Fibroblast of mammary gland (primary cell): Measurements from ENCODE around the gene ASH1L.
A peak's percentile ranks its signal among the peaks of the same experiment; 100 is the strongest.
"Not testable (repeated sequence)": the region's sequence is repeated elsewhere in the genome, so short reads cannot be mapped to it uniquely, and the experiment has no call there.

Source experiments
- DNase-seq: peaks from one replicate; pipeline ENCODE4 v3.0.0-alpha.2; 2010; ENCODE audit warnings: low read depth
- H3K4me3 ChIP-seq: 2 replicates; pipeline ENCODE4 v1.5.1; 2011; ENCODE audit warnings: low read depth, mild to moderate bottlenecking, low read length, moderate library complexity; ENCODE audit not compliant: control insufficient read depth
- TF ChIP-seq, protein P1 (sequence below): conservative IDR thresholded peaks from 2 replicates; pipeline ENCODE4 v1.5.1; 2011; ENCODE audit warnings: low read depth, low read length, inconsistent platforms; ENCODE audit not compliant: control insufficient read depth, insufficient read depth

The ASH1L gene

GRCh38 chr1:155596864-155597263, 34.3 kb upstream of the ASH1L start:
- DNase-seq = no peak
- H3K4me3 ChIP-seq = no peak overlapping the region
- TF ChIP-seq, protein P1, sequence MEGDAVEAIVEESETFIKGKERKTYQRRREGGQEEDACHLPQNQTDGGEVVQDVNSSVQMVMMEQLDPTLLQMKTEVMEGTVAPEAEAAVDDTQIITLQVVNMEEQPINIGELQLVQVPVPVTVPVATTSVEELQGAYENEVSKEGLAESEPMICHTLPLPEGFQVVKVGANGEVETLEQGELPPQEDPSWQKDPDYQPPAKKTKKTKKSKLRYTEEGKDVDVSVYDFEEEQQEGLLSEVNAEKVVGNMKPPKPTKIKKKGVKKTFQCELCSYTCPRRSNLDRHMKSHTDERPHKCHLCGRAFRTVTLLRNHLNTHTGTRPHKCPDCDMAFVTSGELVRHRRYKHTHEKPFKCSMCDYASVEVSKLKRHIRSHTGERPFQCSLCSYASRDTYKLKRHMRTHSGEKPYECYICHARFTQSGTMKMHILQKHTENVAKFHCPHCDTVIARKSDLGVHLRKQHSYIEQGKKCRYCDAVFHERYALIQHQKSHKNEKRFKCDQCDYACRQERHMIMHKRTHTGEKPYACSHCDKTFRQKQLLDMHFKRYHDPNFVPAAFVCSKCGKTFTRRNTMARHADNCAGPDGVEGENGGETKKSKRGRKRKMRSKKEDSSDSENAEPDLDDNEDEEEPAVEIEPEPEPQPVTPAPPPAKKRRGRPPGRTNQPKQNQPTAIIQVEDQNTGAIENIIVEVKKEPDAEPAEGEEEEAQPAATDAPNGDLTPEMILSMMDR = no peak

DNA sequence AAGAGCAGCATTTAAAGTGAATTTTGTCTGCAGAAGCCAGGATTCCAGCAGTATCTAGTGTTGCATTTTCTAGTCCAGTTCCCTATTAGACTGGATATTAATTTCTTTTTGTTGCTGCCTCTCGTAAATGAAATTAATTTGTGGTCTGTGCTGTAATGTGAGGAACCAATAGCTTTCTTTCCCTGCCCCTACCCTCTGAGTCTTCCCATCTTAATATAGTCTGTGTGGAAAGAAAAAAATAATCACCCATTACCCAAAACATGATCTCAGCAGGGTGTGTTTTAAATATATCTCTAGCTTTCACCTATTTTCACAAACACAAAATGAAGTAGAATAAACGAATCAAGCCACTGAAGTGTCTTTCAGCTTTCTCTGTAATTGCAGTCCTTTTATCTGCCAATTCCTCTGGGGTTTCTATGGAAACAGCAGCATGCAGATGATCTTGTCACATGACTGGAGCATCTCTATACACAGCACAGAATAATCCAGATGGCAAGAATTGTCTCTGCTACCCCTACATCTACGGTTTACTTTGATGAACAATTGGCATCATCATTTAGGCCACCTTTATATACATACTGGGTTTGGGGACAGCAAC, 33.4 kb upstream of the ASH1L start:
- DNase-seq, H3K4me3 ChIP-seq: not testable (repeated sequence)

GRCh38 chr1:155591770-155592169, 29.2 kb upstream of the ASH1L start:
- peak; percentile 78 for DNase-seq
- TF ChIP-seq, protein P1 = peak; percentile 48
- H3K4me3 ChIP-seq = no peak overlapping the region

GRCh38 chr1:155590516-155591247, 28.1 kb upstream of the ASH1L start:
- not testable (repeated sequence) for H3K4me3 ChIP-seq, DNase-seq

- DNase-seq = peak; percentile 31
- H3K4me3 ChIP-seq = not testable (repeated sequence)
Observed at GRCh38 chr1:155589282-155589681, 26.7 kb upstream of the ASH1L start.

- H3K4me3 ChIP-seq, DNase-seq: not testable (repeated sequence)
Observed at GRCh38 chr1:155583846-155584245, 21.2 kb upstream of the ASH1L start.

DNA sequence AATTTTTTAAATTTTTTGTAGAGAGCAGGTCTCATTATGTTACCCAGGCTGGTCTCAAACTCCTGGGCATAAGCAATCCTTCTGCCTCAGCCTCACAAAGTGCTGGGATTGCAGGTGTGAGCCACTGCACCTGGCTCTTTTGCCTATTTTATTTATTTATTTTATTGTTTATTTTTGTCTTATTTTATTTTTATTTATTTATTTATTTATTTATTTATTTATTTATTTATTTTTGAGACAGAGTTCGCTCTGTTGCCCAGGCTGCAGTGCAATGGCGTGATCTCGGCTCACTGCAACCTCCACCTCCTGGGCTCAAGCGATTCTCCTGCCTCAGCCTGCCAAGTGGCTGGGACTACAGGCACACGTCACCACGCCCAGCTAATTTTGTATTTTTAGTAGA, 13.0 kb upstream of the ASH1L start:
- DNase-seq, H3K4me3 ChIP-seq: not testable (repeated sequence)

- DNase-seq = no peak
- TF ChIP-seq, protein P1 = no peak
- no peak overlapping the region for H3K4me3 ChIP-seq
Observed at GRCh38 chr1:155574077-155574476, 11.5 kb upstream of the ASH1L start.

DNA sequence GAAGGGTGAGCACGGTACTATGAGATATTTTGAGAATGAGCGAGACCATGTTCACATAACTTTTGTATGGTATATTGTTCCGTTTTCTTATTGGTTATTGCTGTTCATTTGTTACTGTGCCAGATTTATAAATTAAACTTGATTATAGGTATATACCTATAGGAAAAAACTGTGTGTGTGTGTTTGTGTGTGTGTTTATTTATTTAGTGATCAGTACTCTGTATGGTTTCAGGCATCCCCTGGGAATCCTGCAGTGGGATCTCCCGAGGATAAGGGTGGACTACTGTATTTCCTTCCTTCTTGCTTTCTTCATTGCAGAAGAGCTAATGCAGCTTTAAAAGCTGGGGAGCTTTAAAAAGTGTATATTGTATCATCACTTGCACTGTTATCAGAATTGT, 8.0 kb upstream of the ASH1L start:
- TF ChIP-seq, protein P1 = no peak
- H3K4me3 ChIP-seq = no peak overlapping the region
- DNase-seq = no peak
